IMR-90 (cell line): Measurements from ENCODE around the gene TMEM135. TPM values are rescaled to one million over a fixed set of nuclear protein-coding genes. Genes with fewer than 3 reads are reported as not detected.
A peak's percentile ranks its signal among the peaks of the same experiment; 100 is the strongest.

Source experiments
- ATAC-seq: fragments of 200-7000 bp; cut with Tn5 transposase; 2 replicates; pipeline ENCODE4 v1.9.1; 2020; ENCODE audit warnings: low read depth, mild to moderate bottlenecking, moderate library complexity
- BruUV-seq: library from RNA; stranded (reverse); fragments of 400-500 nt; replicated peaks from 2 replicates; lab custom pipeline; 2021; lab: Mats Ljungman, UMichigan
- CTCF ChIA-PET: fragments of 300-600 bp; formaldehyde crosslinking; extraction: SDS; loops from one replicate; lab custom pipeline; 2021; ENCODE audit warnings: antibody characterized with exemption; lab: Yijun Ruan, JAX
- POLR2A ChIA-PET: fragments of 300-600 bp; sonication (Branson Sonifier 250); formaldehyde crosslinking; loops from one replicate; lab custom pipeline; 2022; ENCODE audit warnings: antibody characterized with exemption; ENCODE audit not compliant: unreplicated experiment; lab: Charles Lee
- DNase-seq: peaks from one replicate; pipeline ENCODE4 v3.0.0; 2013
- H2AFZ ChIP-seq: replicated peaks from 2 replicates; pipeline ENCODE3; 2013; ENCODE audit warnings: low read length, mild to moderate bottlenecking; ENCODE audit not compliant: poor library complexity
- H2AK5ac ChIP-seq: 2 replicates; pipeline ENCODE4 v1.6.1; 2013; ENCODE audit warnings: low read depth, low read length, inconsistent platforms
- H2AK9ac ChIP-seq: replicated peaks from 2 replicates; pipeline ENCODE3; 2013; ENCODE audit warnings: mild to moderate bottlenecking, low read depth, low read length, moderate library complexity; ENCODE audit not compliant: poor library complexity
- H2BK120ac ChIP-seq: 2 replicates; pipeline ENCODE4 v1.6.1; 2013; ENCODE audit warnings: low read depth, low read length, inconsistent platforms
- H2BK15ac ChIP-seq: 3 replicates; pipeline ENCODE4 v1.6.1; 2013; ENCODE audit warnings: low read depth, low read length, inconsistent platforms
- H2BK20ac ChIP-seq: 2 replicates; pipeline ENCODE4 v1.6.1; 2013; ENCODE audit warnings: low read depth, mild to moderate bottlenecking, inconsistent platforms, low read length, moderate library complexity
- H2BK5ac ChIP-seq: 2 replicates; pipeline ENCODE4 v1.6.1; 2013; ENCODE audit warnings: mild to moderate bottlenecking, low read depth, low read length, inconsistent platforms; ENCODE audit not compliant: poor library complexity, severe bottlenecking
- H3K14ac ChIP-seq: replicated peaks from 2 replicates; pipeline ENCODE4 v1.6.1; 2013; ENCODE audit warnings: low read depth, low read length, inconsistent platforms
- H3K18ac ChIP-seq: 2 replicates; pipeline ENCODE4 v1.6.1; 2013; ENCODE audit warnings: low read depth, low read length, control low read depth
- H3K23ac ChIP-seq: 2 replicates; pipeline ENCODE4 v1.6.1; 2013; ENCODE audit warnings: low read depth, low read length, inconsistent platforms
- H3K27ac ChIP-seq: 2 replicates; pipeline ENCODE4 v1.5.1; 2013; ENCODE audit warnings: mild to moderate bottlenecking, control low read depth, low read length; ENCODE audit not compliant: insufficient read depth
- H3K27me3 ChIP-seq: 2 replicates; pipeline ENCODE4 v1.6.1; 2013; ENCODE audit warnings: low read length; ENCODE audit not compliant: control insufficient read depth, insufficient read depth
- H3K36me3 ChIP-seq: 2 replicates; pipeline ENCODE4 v1.6.1; 2013; ENCODE audit warnings: low read length, mixed read lengths; ENCODE audit not compliant: control insufficient read depth, insufficient read depth
- H3K4ac ChIP-seq: 2 replicates; pipeline ENCODE4 v1.6.1; 2013; ENCODE audit warnings: low read depth, low read length, inconsistent platforms
- H3K4me1 ChIP-seq: 2 replicates; pipeline ENCODE4 v1.6.1; 2013; ENCODE audit warnings: low read length, mixed read lengths; ENCODE audit not compliant: control insufficient read depth, insufficient read depth
- H3K4me2 ChIP-seq: 2 replicates; pipeline ENCODE4 v1.6.1; 2013; ENCODE audit warnings: low read depth, mild to moderate bottlenecking, control low read depth, low read length, moderate library complexity
- H3K4me3 ChIP-seq: 2 replicates; pipeline ENCODE4 v1.5.1; 2013; ENCODE audit warnings: low read depth, mild to moderate bottlenecking, control low read depth, low read length, moderate library complexity; ENCODE audit not compliant: insufficient read depth
- H3K56ac ChIP-seq: 2 replicates; pipeline ENCODE4 v1.6.1; 2013; ENCODE audit warnings: low read length, inconsistent platforms; ENCODE audit not compliant: insufficient read depth; ENCODE audit errors: extremely low read depth
- H3K79me1 ChIP-seq, 2 experiments: 2 replicates each; pipeline ENCODE4 v1.6.1; 2013; ENCODE audit warnings: low read length in 2 of 2, inconsistent platforms in 1 of 2, low read depth in 1 of 2
- H3K9ac ChIP-seq: 2 replicates; pipeline ENCODE4 v1.6.1; 2013; ENCODE audit warnings: low read depth, low read length, control low read depth
- H3K9me1 ChIP-seq: 2 replicates; pipeline ENCODE4 v1.6.1; 2013; ENCODE audit warnings: low read length, inconsistent platforms; ENCODE audit not compliant: insufficient read depth
- H3K9me3 ChIP-seq: 2 replicates; pipeline ENCODE4 v1.6.1; 2013; ENCODE audit warnings: low read length; ENCODE audit not compliant: control insufficient read depth, insufficient read depth
- H4K20me1 ChIP-seq: 2 replicates; pipeline ENCODE4 v1.6.1; 2013; ENCODE audit warnings: low read length, inconsistent platforms; ENCODE audit not compliant: insufficient read depth
- H4K5ac ChIP-seq: 2 replicates; pipeline ENCODE4 v1.6.1; 2013; ENCODE audit warnings: mild to moderate bottlenecking, low read depth, low read length, control low read depth
- H4K8ac ChIP-seq, 2 experiments: 2 replicates each; pipeline ENCODE4 v1.6.1; 2013; ENCODE audit warnings: low read depth in 2 of 2, low read length in 2 of 2, control low read depth in 1 of 2, inconsistent platforms in 1 of 2
- H4K91ac ChIP-seq: 2 replicates; pipeline ENCODE4 v1.6.1; 2013; ENCODE audit warnings: low read depth, low read length, inconsistent platforms; ENCODE audit not compliant: insufficient read depth
- BHLHE40 ChIP-seq: fragments of 150-350 bp; IDR thresholded peaks from 2 replicates; pipeline ENCODE4 v1.6.1; 2016; ENCODE audit warnings: mild to moderate bottlenecking, low read depth, low read length
- CEBPB ChIP-seq: IDR thresholded peaks from 2 replicates; pipeline ENCODE4 v1.6.1; 2012; ENCODE audit warnings: low read depth, low read length, improper control_type of control experiment
- CHD1 ChIP-seq: IDR thresholded peaks from 2 replicates; pipeline ENCODE4 v1.6.1; 2012; ENCODE audit warnings: low read depth, low read length, improper control_type of control experiment
- CTCF ChIP-seq: conservative IDR thresholded peaks from 2 replicates; pipeline ENCODE4 v1.5.1; 2012; ENCODE audit warnings: mild to moderate bottlenecking, low read depth, low read length, improper control_type of control experiment
- ELK1 ChIP-seq: fragments of 150-350 bp; IDR thresholded peaks from 2 replicates; pipeline ENCODE4 v1.6.1; 2016; ENCODE audit warnings: low read depth, mild to moderate bottlenecking, low read length, moderate library complexity, borderline replicate concordance
- FOS ChIP-seq: fragments of 150-350 bp; IDR thresholded peaks from 2 replicates; pipeline ENCODE4 v1.6.1; 2016; ENCODE audit warnings: low read depth, low read length
- MAFK ChIP-seq: IDR thresholded peaks from 2 replicates; pipeline ENCODE4 v1.6.1; 2012; ENCODE audit warnings: low read depth, low read length, improper control_type of control experiment
- MAZ ChIP-seq: IDR thresholded peaks from 2 replicates; pipeline ENCODE4 v1.6.1; 2012; ENCODE audit warnings: low read depth, mild to moderate bottlenecking, low read length, improper control_type of control experiment, moderate library complexity, borderline replicate concordance
- MXI1 ChIP-seq: IDR thresholded peaks from 2 replicates; pipeline ENCODE4 v1.6.1; 2012; ENCODE audit warnings: low read depth, mild to moderate bottlenecking, low read length, moderate library complexity, borderline replicate concordance
- NFE2L2 ChIP-seq: fragments of 150-350 bp; IDR thresholded peaks from 2 replicates; pipeline ENCODE4 v1.6.1; 2016; ENCODE audit warnings: low read depth, mild to moderate bottlenecking, low read length
- POLR2A ChIP-seq: IDR thresholded peaks from 2 replicates; pipeline ENCODE4 v1.6.1; 2012; ENCODE audit warnings: mild to moderate bottlenecking, low read depth, low read length
- RAD21 ChIP-seq: IDR thresholded peaks from 2 replicates; pipeline ENCODE4 v1.6.1; 2012; ENCODE audit warnings: low read length, improper control_type of control experiment
- RCOR1 ChIP-seq: IDR thresholded peaks from 2 replicates; pipeline ENCODE4 v1.6.1; 2012; ENCODE audit warnings: mild to moderate bottlenecking, low read length, improper control_type of control experiment; ENCODE audit not compliant: insufficient replicate concordance
- RFX5 ChIP-seq: IDR thresholded peaks from 2 replicates; pipeline ENCODE4 v1.8.0; 2012; ENCODE audit warnings: low read depth, mild to moderate bottlenecking, low read length, moderate library complexity
- SMC3 ChIP-seq: fragments of 150-350 bp; IDR thresholded peaks from 2 replicates; pipeline ENCODE4 v1.6.1; 2016; ENCODE audit warnings: low read depth, mild to moderate bottlenecking, antibody characterized with exemption, low read length, moderate library complexity
- USF2 ChIP-seq: fragments of 150-350 bp; IDR thresholded peaks from 2 replicates; pipeline ENCODE4 v1.6.1; 2017; ENCODE audit warnings: mild to moderate bottlenecking, antibody characterized with exemption, low read length, low read depth
- dilution Hi-C: fragments of 300-500 bp; cut with HindIII; formaldehyde crosslinking; loops from one replicate; pipeline ENCODE4 v1.14.3; 2018; ENCODE audit warnings: low sequenced_read_pairs; ENCODE audit not compliant: unreplicated experiment
- in situ Hi-C: fragments of 300-500 bp; cut with MboI; formaldehyde crosslinking; loops from 3 replicates; pipeline ENCODE4 v1.14.3; 2019; ENCODE audit warnings: low sequenced_read_pairs, inconsistent platforms, mixed read lengths
- intact Hi-C: fragments of 100-400 bp; cut with micrococcal nuclease; formaldehyde crosslinking; loops from 2 replicates; pipeline ENCODE4 v1.10.0; 2022
- polyA plus RNA-seq, 3 experiments: library from polyadenylated mRNA; depleted of rRNA; stranded (reverse); fragments of >200 nt; gene quantifications; 2 replicates each; pipeline ENCODE4 v1.2.3, GENCODE V29; 2012; ENCODE audit warnings: low replicate concordance in 1 of 3
- total RNA-seq: library from RNA; depleted of rRNA; stranded (reverse); fragments of >200 nt; gene quantifications from 2 replicates; pipeline ENCODE4 v1.2.3, GENCODE V29; 2012

Gene TMEM135
- total and polyA plus RNA-seq, 2 of the 4 experiments (the other 2 are of a cell fraction) = 3.9 to 5.9 TPM

- no peak overlapping the region for H4K91ac ChIP-seq
- no peak overlapping the region for H2BK120ac ChIP-seq
- H2AK5ac ChIP-seq = no peak overlapping the region
- CTCF ChIA-PET = no interaction called here
- DNase-seq (peak; percentile 24), ATAC-seq (peak; percentile 25)
- H3K9me1 ChIP-seq = 0 out of 2 replicates have a peak, but pooled peaks cover 3% of the 10 kb centered on the region
- no peak overlapping the region for H3K4me3 ChIP-seq
- POLR2A ChIA-PET = no interaction called here
- H3K79me1 ChIP-seq = peaks cover 0 to 4% of the 10 kb centered on the region in 2 experiments; a peak in 1 of 4 replicates
- H2AFZ ChIP-seq = no peak overlapping the region
- H2BK5ac ChIP-seq = peak overlapping the region; percentile 39
- H3K9me3 ChIP-seq = no peaks in the 10 kb centered on the region
- dilution Hi-C loops = no loop called here
- H3K4me2 ChIP-seq = no peak overlapping the region; the same call in 1 of the 2 replicates
- H3K14ac ChIP-seq = no peak overlapping the region
- no peaks in the 10 kb centered on the region for H4K20me1 ChIP-seq
- H3K9ac ChIP-seq = no peak overlapping the region
- H3K56ac ChIP-seq = no peak overlapping the region
- H2AK9ac ChIP-seq = no peak overlapping the region
- H3K36me3 ChIP-seq = no peaks in the 10 kb centered on the region
- H2BK20ac ChIP-seq = peak overlapping the region; percentile 61; the same call in 1 of the 2 replicates
- BruUV-seq = no TSS peak
- in situ Hi-C loops = no loop called here
- H4K8ac ChIP-seq = peak overlapping the region in 1 of 2 experiments; percentile 23; a peak in 1 of 4 replicates
- H2BK15ac ChIP-seq = no peak overlapping the region
- TF ChIP-seq USF2 (no peak), RFX5 (no peak), CHD1 (no peak), FOS (no peak), POLR2A (no peak), NFE2L2 (no peak), MAZ (no peak), MAFK (no peak), CEBPB (no peak), BHLHE40 (no peak), ELK1 (no peak), CTCF (no peak), SMC3 (no peak), RAD21 (no peak), MXI1 (no peak), RCOR1 (no peak)
- H3K27me3 ChIP-seq = no peaks in the 10 kb centered on the region
- H3K4ac ChIP-seq = no peak overlapping the region; the same call in 1 of the 2 replicates
- H3K27ac ChIP-seq = no peak overlapping the region
- H4K5ac ChIP-seq = no peak overlapping the region
- no peak overlapping the region; the same call in 1 of the 2 replicates for H3K18ac ChIP-seq
- intact Hi-C loops = no loop called here
- H3K23ac ChIP-seq = no peak overlapping the region
- 0 out of 2 replicates have a peak, but pooled peaks cover 2% of the 10 kb centered on the region for H3K4me1 ChIP-seq
Measured at GRCh38 chr11:87265979-87266378, 228.2 kb downstream of the TMEM135 start.
